Hair follicular keratinocyte (primary cell): Measurements from ENCODE around the gene GPAM. TPM values are rescaled to one million over a fixed set of nuclear protein-coding genes. Genes with fewer than 3 reads are reported as not detected.

Source experiments
- total RNA-seq: library from RNA; depleted of rRNA; stranded (reverse); fragments of >200 nt; gene quantifications from 2 replicates; pipeline ENCODE4 v1.2.3, GENCODE V29; 2015

Gene GPAM
- total RNA-seq: 7.6 and 9.4 TPM in 2 replicates

DNA sequence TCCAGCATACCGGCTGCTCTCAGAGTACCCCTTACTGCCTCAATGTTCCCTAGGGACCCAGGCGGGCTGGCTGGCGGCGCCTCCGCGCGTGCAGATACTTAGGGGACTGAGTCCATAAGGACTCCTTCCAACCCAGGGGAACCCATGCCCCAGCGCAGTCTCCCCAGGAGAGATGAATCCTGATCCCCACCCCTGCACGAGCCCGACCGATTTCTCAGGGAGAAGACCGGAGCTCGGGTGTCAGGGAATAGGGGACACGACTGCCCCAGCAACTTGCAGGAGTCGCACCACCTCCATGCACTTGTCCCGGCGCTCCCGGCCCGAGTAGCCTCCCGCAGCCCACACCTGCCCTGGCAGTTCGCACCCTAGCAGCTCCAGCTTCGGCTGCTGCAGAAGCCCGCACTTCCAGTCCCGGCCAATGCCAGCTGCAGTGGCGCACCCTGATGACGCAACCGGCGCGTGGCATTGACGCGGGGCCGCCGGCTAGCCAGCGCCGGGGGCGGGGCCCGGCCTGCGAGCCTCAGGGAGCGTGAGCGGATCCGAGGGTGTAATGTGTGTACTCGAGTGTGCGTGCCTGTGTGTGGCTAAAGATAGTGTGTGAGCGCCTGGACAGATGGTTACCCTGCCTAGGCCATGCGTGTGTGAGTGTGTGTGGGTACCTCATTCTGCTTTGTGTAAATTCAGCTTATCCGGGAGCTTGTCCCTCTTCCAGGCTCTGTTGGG is at the start of gene GPAM:
Gene GPAM (minus strand): TSS at position 437 of the 723 bp plus-strand sequence. CDS start 1,981 bp downstream, outside the sequence.

Other genes starting within 250 kb of the GPAM start
- gene TECTB, start 99.6 kb upstream of the GPAM start, total RNA-seq: not detected in 2 replicates
- 0.08 TPM in 1 of 2 replicates, not detected in the other for gene ACSL5, start 190.4 kb upstream of the GPAM start, total RNA-seq